ENCODE measurements around the gene STK32C.

The STK32C gene

DNA sequence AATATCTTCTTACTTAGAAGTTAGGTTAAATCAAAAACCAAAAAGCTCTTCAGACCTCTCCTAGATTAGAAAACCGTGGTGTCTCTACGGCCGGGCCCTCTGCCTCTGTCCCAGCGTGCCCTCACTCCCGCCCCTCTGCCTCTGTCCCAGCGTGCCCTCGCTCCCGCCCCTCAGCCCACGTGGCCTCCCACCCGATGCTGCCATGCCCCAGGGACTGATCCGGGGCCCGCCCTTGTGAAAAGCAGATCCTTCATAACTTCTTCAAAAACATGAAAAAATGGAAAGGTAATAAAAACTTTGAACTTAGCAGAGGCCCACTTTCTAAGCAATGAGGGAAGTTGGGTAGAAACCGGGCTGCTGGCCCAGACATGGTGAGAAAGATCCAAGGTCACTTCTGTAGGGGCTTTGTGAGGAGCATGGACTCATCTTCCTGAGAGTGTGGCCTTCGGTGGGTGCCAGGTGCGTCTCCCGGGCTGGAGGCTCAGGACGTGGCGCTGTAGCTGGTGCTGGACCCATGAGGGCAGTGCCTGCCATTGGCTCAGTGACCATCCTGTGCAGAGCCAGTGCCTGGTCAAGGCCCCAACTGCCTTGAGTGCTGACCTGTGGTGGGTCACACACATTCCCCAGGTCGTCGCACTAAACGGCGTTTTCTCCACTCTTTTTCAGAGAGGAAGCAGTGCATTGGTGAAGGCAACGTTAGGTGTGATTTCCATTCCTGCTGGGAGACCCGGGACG lies 125.9 kb downstream of the STK32C start:
- no peak overlapping the region for H3K4me3 ChIP-seq (replicated peaks; ENCODE audit: low read depth, low read length)
- no peak for DNase-seq (ENCODE audit: low read depth)
- TF ChIP-seq, protein P1, sequence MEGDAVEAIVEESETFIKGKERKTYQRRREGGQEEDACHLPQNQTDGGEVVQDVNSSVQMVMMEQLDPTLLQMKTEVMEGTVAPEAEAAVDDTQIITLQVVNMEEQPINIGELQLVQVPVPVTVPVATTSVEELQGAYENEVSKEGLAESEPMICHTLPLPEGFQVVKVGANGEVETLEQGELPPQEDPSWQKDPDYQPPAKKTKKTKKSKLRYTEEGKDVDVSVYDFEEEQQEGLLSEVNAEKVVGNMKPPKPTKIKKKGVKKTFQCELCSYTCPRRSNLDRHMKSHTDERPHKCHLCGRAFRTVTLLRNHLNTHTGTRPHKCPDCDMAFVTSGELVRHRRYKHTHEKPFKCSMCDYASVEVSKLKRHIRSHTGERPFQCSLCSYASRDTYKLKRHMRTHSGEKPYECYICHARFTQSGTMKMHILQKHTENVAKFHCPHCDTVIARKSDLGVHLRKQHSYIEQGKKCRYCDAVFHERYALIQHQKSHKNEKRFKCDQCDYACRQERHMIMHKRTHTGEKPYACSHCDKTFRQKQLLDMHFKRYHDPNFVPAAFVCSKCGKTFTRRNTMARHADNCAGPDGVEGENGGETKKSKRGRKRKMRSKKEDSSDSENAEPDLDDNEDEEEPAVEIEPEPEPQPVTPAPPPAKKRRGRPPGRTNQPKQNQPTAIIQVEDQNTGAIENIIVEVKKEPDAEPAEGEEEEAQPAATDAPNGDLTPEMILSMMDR (IDR thresholded peaks at IDR 0.05; ENCODE audit: low read length, missing control alignments), result no peak

DNA sequence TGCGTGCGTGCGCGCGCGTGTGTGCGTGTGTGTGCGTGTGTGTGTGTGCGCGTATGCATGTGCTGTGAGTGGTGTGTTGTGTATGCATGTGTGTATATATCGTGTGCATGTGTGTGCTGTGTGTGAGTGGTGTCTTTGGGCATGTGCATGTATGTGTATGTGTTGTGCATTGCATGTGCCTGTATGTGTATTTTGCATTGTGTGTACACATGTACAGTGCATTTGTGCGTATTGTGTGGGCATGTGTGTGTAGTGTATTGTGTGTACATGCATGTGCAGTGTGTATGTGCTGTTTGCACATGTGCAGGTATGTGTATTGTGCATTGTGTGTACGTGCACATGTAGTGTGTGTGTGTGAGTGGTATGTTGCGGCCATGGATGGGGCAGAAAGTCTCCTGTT lies 127.0 kb downstream of the STK32C start:
- H3K4me3 ChIP-seq (replicated peaks; ENCODE audit: low read depth, low read length), result no peak overlapping the region
- TF ChIP-seq, protein P1 (IDR thresholded peaks at IDR 0.05; ENCODE audit: low read length, missing control alignments), result no peak
- DNase-seq (ENCODE audit: low read depth), result no peak

DNA sequence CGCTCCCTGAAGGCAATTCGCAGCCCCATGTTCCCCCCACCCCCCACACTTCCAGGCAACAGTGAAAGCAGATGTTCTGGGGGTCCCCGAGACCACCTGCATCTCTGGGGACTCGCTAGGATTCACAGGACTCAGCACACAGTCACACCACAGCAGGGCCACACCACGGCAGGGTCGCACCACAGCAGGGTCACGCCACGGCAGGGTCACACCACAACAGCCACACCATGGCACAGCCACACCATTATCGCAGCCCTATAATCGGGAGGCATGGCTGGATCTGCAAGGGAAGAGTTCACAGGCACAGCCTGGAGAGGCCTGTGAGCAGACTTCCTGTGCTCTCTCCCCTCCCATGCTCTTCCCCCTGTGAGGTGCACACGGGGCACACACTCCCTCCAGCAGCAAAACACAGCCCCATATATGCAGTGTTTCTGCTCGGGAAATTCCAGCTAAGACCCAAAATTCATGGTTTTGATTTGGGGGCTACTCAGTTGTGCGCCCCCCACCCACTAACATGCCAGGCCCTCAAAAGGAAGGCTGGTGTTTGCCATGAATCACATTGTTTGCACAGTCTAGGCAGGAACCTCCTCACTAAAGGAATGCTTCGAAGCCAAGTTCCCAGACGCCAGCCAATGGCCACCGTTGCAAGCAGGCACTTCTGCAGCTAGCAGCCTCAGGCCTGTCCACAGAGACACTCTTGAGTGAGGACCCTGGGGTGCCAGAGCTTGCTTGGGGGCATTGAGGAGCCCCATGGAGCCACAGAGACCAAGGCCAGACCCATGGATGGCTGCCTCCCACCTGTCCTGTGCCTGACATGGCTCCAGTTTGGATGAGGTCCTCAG lies 128.0 kb downstream of the STK32C start:
- TF ChIP-seq, protein P1 (IDR thresholded peaks at IDR 0.05; ENCODE audit: low read length, missing control alignments), result no peak
- H3K4me3 ChIP-seq (replicated peaks; ENCODE audit: low read depth, low read length), result no peak overlapping the region
- DNase-seq (ENCODE audit: low read depth), result no peak

DNA sequence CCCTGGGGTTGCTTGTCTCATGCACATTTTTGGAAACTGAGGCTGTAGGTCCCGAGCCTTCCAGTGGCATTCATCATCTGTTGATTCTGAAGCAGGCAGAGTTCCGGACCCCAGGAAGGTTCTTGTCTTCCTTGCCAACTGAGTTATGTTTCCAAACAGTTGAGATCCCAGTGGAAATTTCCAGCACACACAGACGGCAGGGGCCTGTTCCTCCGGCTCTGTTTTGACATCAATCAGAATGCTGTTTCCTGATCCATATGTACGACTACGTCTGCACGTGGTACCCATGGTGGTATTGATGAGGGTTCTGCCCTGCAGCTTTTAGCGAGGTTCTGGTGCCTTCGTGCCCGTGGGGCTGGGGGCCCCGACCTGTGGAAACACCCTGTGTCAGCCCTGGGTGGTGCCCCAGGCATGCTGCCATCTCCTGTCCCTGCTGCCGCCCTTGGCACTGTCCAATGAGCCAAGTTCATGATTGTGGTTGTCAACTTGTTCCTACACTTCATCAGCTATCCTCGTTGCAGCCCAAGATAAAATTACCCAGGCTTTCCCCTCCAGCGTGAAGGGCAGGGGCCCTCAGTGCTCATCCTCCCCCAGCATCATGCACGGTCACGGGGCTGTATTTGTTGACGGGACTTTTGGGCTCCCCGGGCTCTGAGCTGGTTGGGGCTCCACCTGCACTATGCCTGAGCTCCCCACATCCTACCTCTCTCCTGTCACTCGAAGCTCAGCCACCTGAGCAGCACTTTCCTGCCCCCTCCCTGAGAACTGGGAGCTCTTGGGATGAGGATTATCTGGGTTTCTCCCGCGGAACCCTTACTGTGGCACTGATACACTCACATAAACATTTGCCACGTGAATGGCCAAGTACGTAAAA lies 128.8 kb downstream of the STK32C start:
- DNase-seq (ENCODE audit: low read depth), result no peak
- H3K4me3 ChIP-seq (replicated peaks; ENCODE audit: low read depth, low read length), result no peak overlapping the region
- TF ChIP-seq, protein P1 (IDR thresholded peaks at IDR 0.05; ENCODE audit: low read length, missing control alignments), result no peak

DNA sequence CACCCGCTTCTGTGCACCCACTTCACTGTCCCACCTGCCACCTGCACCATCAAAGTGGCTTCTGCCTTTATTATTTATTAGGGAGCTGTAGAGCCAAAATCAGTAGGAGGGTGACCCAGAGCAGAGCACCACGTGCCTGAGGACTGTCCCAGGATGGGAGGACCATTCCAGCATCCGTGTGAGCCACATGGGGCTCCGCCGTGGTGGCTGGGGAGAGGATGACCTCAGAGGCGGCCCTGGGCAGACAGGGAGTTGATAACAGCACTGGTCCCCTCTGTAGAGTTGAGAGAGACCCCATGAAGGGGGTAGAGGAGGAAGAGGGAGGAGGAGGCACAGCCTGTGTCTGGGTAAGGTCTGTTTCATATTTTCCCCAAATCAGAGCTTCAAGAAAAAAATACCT lies 129.7 kb downstream of the STK32C start:
- no peak overlapping the region for H3K4me3 ChIP-seq (replicated peaks; ENCODE audit: low read depth, low read length)
- TF ChIP-seq, protein P1 (IDR thresholded peaks at IDR 0.05; ENCODE audit: low read length, missing control alignments), result no peak
- no peak for DNase-seq (ENCODE audit: low read depth)

DNA sequence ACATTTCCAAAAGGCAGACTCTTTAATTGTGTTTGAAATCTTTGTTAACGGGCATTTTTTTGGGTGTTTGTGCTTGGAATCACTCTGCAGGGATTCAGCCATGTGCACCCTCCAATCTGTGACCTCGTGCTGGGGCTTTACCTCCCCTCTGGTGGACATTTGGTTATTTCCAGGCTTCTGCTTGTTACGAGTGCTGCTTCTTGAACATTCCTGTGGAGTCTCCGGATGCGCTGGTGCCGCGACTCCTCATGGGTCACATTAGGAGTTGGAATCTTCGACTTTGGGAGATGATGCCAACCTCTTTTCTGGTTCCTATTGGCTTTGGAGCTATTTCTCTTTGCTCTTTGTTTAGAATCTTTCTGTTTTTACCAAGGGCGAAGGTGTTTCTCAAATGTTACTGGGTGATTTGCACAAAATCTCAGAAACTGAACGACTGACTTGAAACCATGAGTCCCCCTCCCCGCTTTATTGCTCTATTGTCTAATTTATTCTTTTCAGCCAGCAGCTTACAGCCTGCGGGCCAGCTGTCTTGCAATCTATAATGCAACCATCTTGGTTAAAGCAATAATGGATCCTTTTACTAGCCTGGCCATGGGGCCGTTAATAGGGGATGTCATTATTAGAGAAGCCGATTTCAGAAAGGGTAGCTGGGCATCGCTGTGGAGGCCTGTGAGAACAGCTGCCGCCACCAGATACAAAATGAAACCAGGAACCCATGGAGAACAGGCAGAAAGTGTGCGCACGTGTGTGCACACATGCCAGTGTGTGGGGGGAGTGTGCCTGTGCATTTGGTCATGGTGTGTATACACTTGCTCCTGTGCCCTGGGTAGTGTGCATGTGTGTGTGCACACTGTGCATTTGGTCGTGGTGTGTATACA lies 130.9 kb downstream of the STK32C start:
- no peak overlapping the region for H3K4me3 ChIP-seq (replicated peaks; ENCODE audit: low read depth, low read length)
- TF ChIP-seq, protein P1 (IDR thresholded peaks at IDR 0.05; ENCODE audit: low read length, missing control alignments), result no peak
- DNase-seq (ENCODE audit: low read depth), result no peak

Data from fibroblast of pulmonary artery (primary cell).